Measurements from ENCODE around the gene TBC1D1. TPM values are rescaled to one million over a fixed set of nuclear protein-coding genes. Genes with fewer than 3 reads are reported as not detected.
A peak's percentile ranks its signal among the peaks of the same experiment; 100 is the strongest.

The TBC1D1 gene
- total and polyA plus RNA-seq, 2 of the 8 experiments (the other 6 are each of a cell fraction or from before 2014, with no cell fraction given) = 96.9 to 162 TPM

- POLR2A ChIA-PET (ENCODE audit: partially characterized antibody) = no interaction called here
- FAIRE-seq (no peak), DNase-seq (ENCODE audit: low read depth in 1 of 2, low spot score in 2 of 2) (no peak)
- no peak overlapping the region for H3K4me2 ChIP-seq (ENCODE audit: insufficient read depth in 1 of 2, low read depth in 2 of 2, low read length in 2 of 2)
- no peak overlapping the region for H3K56ac ChIP-seq (replicated peaks; ENCODE audit: insufficient read length, low read depth, low read length)
- H2AK5ac ChIP-seq (ENCODE audit: low read depth, low read length) = 0 out of 2 replicates have a peak overlapping the region, but pooled peaks have one; percentile 56
- no peak overlapping the region for H2BK20ac ChIP-seq (ENCODE audit: low read length)
- TF ChIP-seq E2F6 (IDR thresholded peaks at IDR 0.05) (no peak), CBX5 (IDR thresholded peaks at IDR 0.05; ENCODE audit: low read depth, low read length) (no peak), TAF1 (IDR thresholded peaks at IDR 0.05; ENCODE audit: low read depth, low read length) (no peak), MAFK (IDR thresholded peaks at IDR 0.05; ENCODE audit: low read depth, low read length) (no peak), GABPA (IDR thresholded peaks at IDR 0.05; ENCODE audit: borderline replicate concordance, insufficient read depth, low read length) (no peak), RBBP5 (IDR thresholded peaks at IDR 0.05; ENCODE audit: borderline replicate concordance, low read depth, low read length) (no peak), POLR2AphosphoS5 (IDR thresholded peaks at IDR 0.05; ENCODE audit: low read depth, low read length) (no peak), CTBP2 (IDR thresholded peaks at IDR 0.05; ENCODE audit: borderline replicate concordance, insufficient read depth, insufficient read length, low read length) (no peak)
- H2BK120ac ChIP-seq (replicated peaks; ENCODE audit: low read depth, low read length) = no peak overlapping the region
- H3K18ac ChIP-seq (ENCODE audit: extremely low read depth, low read length) = peak overlapping the region; percentile 43
- CTCF ChIA-PET (ENCODE audit: partially characterized antibody) = interaction anchor here (0.8 to 3.8 kb wide), 6 partner anchors 13 to 76 kb away, joined by 3 to 25 read pairs (median 8); no protein-coding TSS in a partner anchor
- no peaks in the 10 kb centered on the region for H3K23me2 ChIP-seq (ENCODE audit: low read depth, low read length)
- no peak overlapping the region for H3K14ac ChIP-seq (ENCODE audit: insufficient read length)
- no peaks in the 10 kb centered on the region; the same call in 1 of the 2 replicates for H3K79me1 ChIP-seq (ENCODE audit: low read depth, low read length)
- no peaks in the 10 kb centered on the region for H3K9me3 ChIP-seq (ENCODE audit: insufficient read depth in 2 of 2, low read depth in 1 of 2, low read length in 1 of 2)
- no peak overlapping the region for H2BK15ac ChIP-seq (ENCODE audit: low read length)
- H4K20me1 ChIP-seq (replicated peaks in 1 of 2; ENCODE audit: control insufficient read depth in 1 of 2, insufficient read depth in 2 of 2, low read length in 2 of 2) = no peaks in the 10 kb centered on the region
- WGBS, 2 experiments (ENCODE audit: extremely low coverage in 1 of 2, insufficient coverage in 1 of 2, insufficient read length in 1 of 2, insufficient replicate concordance in 2 of 2, low coverage in 1 of 2, low lambda C conversion rate in 2 of 2, missing lambda C conversion rate in 1 of 2) = 89% methylated on average over 13 of the region's 13 CpGs; no CpG with 5 or more reads in 1 of the 2 experiments
- no peak overlapping the region for H4K5ac ChIP-seq (ENCODE audit: insufficient read length, low read depth, low read length)
- H2BK12ac ChIP-seq (ENCODE audit: low read depth, low read length) = peak overlapping the region; percentile 45
- no peaks in the 10 kb centered on the region for H3K27me3 ChIP-seq (replicated peaks in 1 of 4; ENCODE audit: control insufficient read depth in 3 of 4, extremely low read depth in 1 of 4, insufficient read depth in 3 of 4, low read length in 3 of 4)
- no peaks in the 10 kb centered on the region for H3K79me2 ChIP-seq (ENCODE audit: control insufficient read depth in 1 of 2, insufficient read depth in 2 of 2, low read length in 2 of 2)
- no peak overlapping the region for H4K8ac ChIP-seq (ENCODE audit: extremely low read depth, insufficient read depth, low read length)
- H3K23ac ChIP-seq (ENCODE audit: insufficient read length) = no peak overlapping the region
- H3K4me3 ChIP-seq (ENCODE audit: extremely low read depth in 1 of 4, insufficient read depth in 2 of 4, low read depth in 3 of 4, low read length in 4 of 4) = no peak overlapping the region
- no peak overlapping the region for H3K4ac ChIP-seq (replicated peaks; ENCODE audit: insufficient read length, low read depth, low read length)
- no peak overlapping the region for H2AFZ ChIP-seq (ENCODE audit: low read length)
- H3K4me1 ChIP-seq (replicated peaks in 1 of 4; ENCODE audit: control insufficient read depth in 3 of 4, insufficient read depth in 4 of 4, low read length in 3 of 4) = peaks cover 7 to 19% (median 14%) of the 10 kb centered on the region in 4 experiments; a peak in 5 of 7 replicates
- H2BK5ac ChIP-seq (ENCODE audit: low read depth, low read length) = peak overlapping the region; percentile 56; the same call in 1 of the 2 replicates
- no peak overlapping the region for H3K27ac ChIP-seq (ENCODE audit: low read depth, low read length)
- H3K9ac ChIP-seq (replicated peaks in 1 of 4; ENCODE audit: extremely low read depth in 1 of 4, low read depth in 3 of 4, low read length in 3 of 4) = no peak overlapping the region
- no peak overlapping the region for H4K91ac ChIP-seq (replicated peaks; ENCODE audit: insufficient read length, low read length)
- peaks cover 0 to 5% (median 2%) of the 10 kb centered on the region in 4 experiments; a peak in 4 of 8 replicates for H3K36me3 ChIP-seq (ENCODE audit: control insufficient read depth in 2 of 4, insufficient read depth in 4 of 4, low read length in 3 of 4)
Measured at GRCh38 chr4:38084877-38085711, 194.2 kb downstream of the TBC1D1 start.
